Thoracic aorta (tissue), 2 donors: Measurements from ENCODE around the gene CARD14. TPM values are rescaled to one million over a fixed set of nuclear protein-coding genes. Genes with fewer than 3 reads are reported as not detected.

ENCODE experiments used
- ATAC-seq: fragments of 150-250 bp; one replicate; pipeline ENCODE4 v1.8.0; 2017; ENCODE audit warnings: low read depth; ENCODE audit not compliant: insufficient number of reproducible peaks, low FRiP score
- DNase-seq: peaks from one replicate; pipeline ENCODE4 v3.0.0-alpha.2; 2020; ENCODE audit warnings: low spot score
- H3K27ac ChIP-seq, 2 donors: fragments of 200-600 bp; sonication (generic); 1 replicate in 1 of 2; 2 replicates in 1 of 2; pipeline ENCODE4 v1.5.1; 2016; ENCODE audit warnings: mild to moderate bottlenecking in 2 of 2, moderate library complexity in 2 of 2
- H3K27me3 ChIP-seq: fragments of 200-600 bp; sonication (generic); replicated peaks from 2 replicates; pipeline ENCODE4 v1.6.0; 2016; ENCODE audit warnings: mild to moderate bottlenecking; ENCODE audit not compliant: insufficient read depth
- H3K36me3 ChIP-seq: fragments of 200-600 bp; sonication (generic); one replicate; pipeline ENCODE4 v1.5.1; 2016
- H3K4me1 ChIP-seq, 2 donors: fragments of 200-600 bp; sonication (generic); 1 replicate in 1 of 2; 2 replicates in 1 of 2; pipeline versions ENCODE4 v1.5.1 to v1.6.0; 2016; ENCODE audit warnings: low read depth in 2 of 2, mild to moderate bottlenecking in 1 of 2; ENCODE audit not compliant: control insufficient read depth in 1 of 2
- H3K4me3 ChIP-seq: fragments of 200-600 bp; sonication (generic); 2 replicates; pipeline ENCODE4 v1.5.1; 2016; ENCODE audit warnings: mild to moderate bottlenecking
- H3K9me3 ChIP-seq: fragments of 200-600 bp; sonication (generic); 2 replicates; pipeline ENCODE4 v1.5.1; 2016
- CTCF ChIP-seq: fragments of 200-600 bp; sonication (generic); IDR thresholded peaks from one replicate; pipeline ENCODE4 v1.5.1; 2019; ENCODE audit warnings: antibody characterized with exemption
- total RNA-seq, 2 donors: library from RNA; depleted of rRNA; stranded (reverse); fragments of >200 nt; gene quantifications; one replicate each; pipeline versions ENCODE4 v1.1.0 to v1.2.3, GENCODE V29; 2016

The CARD14 gene
- total RNA-seq, 2 donors from 2014 or later = not detected

GRCh38 chr17:80214878-80215210 lies 45.0 kb downstream of the CARD14 start:
- Histone ChIP-seq H3K27ac (no peak overlapping the region), H3K27me3 (no peaks in the 10 kb centered on the region), H3K9me3 (no peaks in the 10 kb centered on the region), H3K4me1 (peaks cover 4 to 8% of the 10 kb centered on the region in 2 donors), H3K4me3 (no peak overlapping the region), H3K36me3 (peaks cover 39% of the 10 kb centered on the region)
- ATAC-seq (no peak), DNase-seq (no peak)
- no peak for TF ChIP-seq CTCF

GRCh38 chr17:80216473-80217456 lies 46.9 kb downstream of the CARD14 start:
- ATAC-seq (no peak), DNase-seq (no peak)
- H3K4me1 ChIP-seq = peaks cover 4 to 17% of the 10 kb centered on the region in 2 donors
- no peaks in the 10 kb centered on the region for H3K27me3 ChIP-seq
- no peak for TF ChIP-seq CTCF
- peaks cover 25% of the 10 kb centered on the region for H3K36me3 ChIP-seq
- no peaks in the 10 kb centered on the region for H3K9me3 ChIP-seq
- no peak overlapping the region for H3K27ac ChIP-seq
- no peak overlapping the region for H3K4me3 ChIP-seq

GRCh38 chr17:80217703-80218362 lies 48.0 kb downstream of the CARD14 start:
- no peaks in the 10 kb centered on the region for H3K9me3 ChIP-seq
- peaks cover 22% of the 10 kb centered on the region for H3K36me3 ChIP-seq
- no peak for ATAC-seq

GRCh38 chr17:80218391-80218790 lies 48.6 kb downstream of the CARD14 start:
- no peak overlapping the region for H3K4me3 ChIP-seq
- peaks cover 20% of the 10 kb centered on the region for H3K36me3 ChIP-seq
- H3K9me3 ChIP-seq = no peaks in the 10 kb centered on the region
- ATAC-seq (no peak), DNase-seq (no peak)
- peaks cover 4 to 30% of the 10 kb centered on the region in 2 donors for H3K4me1 ChIP-seq
- no peaks in the 10 kb centered on the region for H3K27me3 ChIP-seq
- H3K27ac ChIP-seq = no peak overlapping the region
- TF ChIP-seq CTCF = no peak

More at GRCh38 chr17:80217703-80218362, 48.0 kb downstream of the CARD14 start:
- DNase-seq = no peak
- no peak for TF ChIP-seq CTCF
- Histone ChIP-seq H3K4me1 (peaks cover 4 to 25% of the 10 kb centered on the region in 2 donors), H3K4me3 (no peak overlapping the region), H3K27me3 (no peaks in the 10 kb centered on the region), H3K27ac (no peak overlapping the region)

- no peaks in the 10 kb centered on the region for H3K9me3 ChIP-seq
- ATAC-seq = peak; percentile 12
- peaks cover 4 to 37% of the 10 kb centered on the region in 2 donors for H3K4me1 ChIP-seq
- H3K27me3 ChIP-seq = no peaks in the 10 kb centered on the region
- H3K4me3 ChIP-seq = peak overlapping the region; percentile 82
- peaks cover 13% of the 10 kb centered on the region for H3K36me3 ChIP-seq
- H3K27ac ChIP-seq = peak overlapping the region; percentile 80 to 83
- peak; percentile 28 for DNase-seq
- no peak for TF ChIP-seq CTCF
Observed at GRCh38 chr17:80219013-80219762, 49.4 kb downstream of the CARD14 start.
